ENCODE data around the gene ZCCHC17. TPM values are rescaled to one million over a fixed set of nuclear protein-coding genes. Genes with fewer than 3 reads are reported as not detected.

The ZCCHC17 gene
- total RNA-seq, 1 donor from 2014 or later, result 19.8 TPM

- Histone ChIP-seq H3K36me3 (ENCODE audit: control insufficient read depth in 3 of 3, insufficient read depth in 3 of 3, low read length in 3 of 3) (peaks cover 0 to 11% (median 8%) of the 10 kb centered on the region in 3 donors), H3K27ac (ENCODE audit: low read depth, low read length) (no peak overlapping the region), H3K27me3 (ENCODE audit: control insufficient read depth in 3 of 3, insufficient read depth in 3 of 3, low read length in 3 of 3) (no peaks in the 10 kb centered on the region), H3K4me3 (ENCODE audit: low read length in 3 of 3) (no peak overlapping the region), H3K9me3 (ENCODE audit: control insufficient read depth in 3 of 3, low read length in 3 of 3) (no peaks in the 10 kb centered on the region), H3K9ac (ENCODE audit: low read depth in 1 of 3, low read length in 3 of 3) (no peak overlapping the region), H3K4me1 (ENCODE audit: control insufficient read depth in 3 of 3, insufficient read depth in 3 of 3, low read length in 3 of 3) (no peaks in the 10 kb centered on the region)
Measured at GRCh38 chr1:31335007-31335406, 38.2 kb downstream of the ZCCHC17 start.

GRCh38 chr1:31336687-31337467 is 40.0 kb downstream of the ZCCHC17 start:
- H3K36me3 ChIP-seq (ENCODE audit: control insufficient read depth in 3 of 3, insufficient read depth in 3 of 3, low read length in 3 of 3), result peaks cover 0 to 16% (median 8%) of the 10 kb centered on the region in 3 donors

GRCh38 chr1:31344503-31344902 is 47.7 kb downstream of the ZCCHC17 start:
- Histone ChIP-seq H3K27ac (ENCODE audit: low read depth, low read length) (no peak overlapping the region), H3K9me3 (ENCODE audit: control insufficient read depth in 3 of 3, low read length in 3 of 3) (no peaks in the 10 kb centered on the region), H3K27me3 (ENCODE audit: control insufficient read depth in 3 of 3, insufficient read depth in 3 of 3, low read length in 3 of 3) (no peaks in the 10 kb centered on the region), H3K9ac (ENCODE audit: low read depth in 1 of 3, low read length in 3 of 3) (no peak overlapping the region), H3K36me3 (ENCODE audit: control insufficient read depth in 3 of 3, insufficient read depth in 3 of 3, low read length in 3 of 3) (peaks cover 2 to 24% (median 20%) of the 10 kb centered on the region in 3 donors), H3K4me3 (ENCODE audit: low read length in 3 of 3) (no peak overlapping the region), H3K4me1 (ENCODE audit: control insufficient read depth in 3 of 3, insufficient read depth in 3 of 3, low read length in 3 of 3) (peaks cover 0 to 5% (median 0%) of the 10 kb centered on the region in 3 donors)

More at GRCh38 chr1:31336687-31337467, 40.0 kb downstream of the ZCCHC17 start:
- no peaks in the 10 kb centered on the region for H3K4me1 ChIP-seq (ENCODE audit: control insufficient read depth in 3 of 3, insufficient read depth in 3 of 3, low read length in 3 of 3)
- no peaks in the 10 kb centered on the region for H3K27me3 ChIP-seq (ENCODE audit: control insufficient read depth in 3 of 3, insufficient read depth in 3 of 3, low read length in 3 of 3)
- H3K9me3 ChIP-seq (ENCODE audit: control insufficient read depth in 3 of 3, low read length in 3 of 3), result no peaks in the 10 kb centered on the region
- H3K27ac ChIP-seq (ENCODE audit: low read depth, low read length), result no peak overlapping the region
- H3K9ac ChIP-seq (ENCODE audit: low read depth in 1 of 3, low read length in 3 of 3), result no peak overlapping the region
- H3K4me3 ChIP-seq (ENCODE audit: low read length in 3 of 3), result no peak overlapping the region

- no peak overlapping the region for H3K27ac ChIP-seq (ENCODE audit: low read depth, low read length)
- peaks cover 0 to 5% (median 0%) of the 10 kb centered on the region in 3 donors for H3K4me1 ChIP-seq (ENCODE audit: control insufficient read depth in 3 of 3, insufficient read depth in 3 of 3, low read length in 3 of 3)
- H3K9ac ChIP-seq (ENCODE audit: low read depth in 1 of 3, low read length in 3 of 3), result no peak overlapping the region
- H3K27me3 ChIP-seq (ENCODE audit: control insufficient read depth in 3 of 3, insufficient read depth in 3 of 3, low read length in 3 of 3), result no peaks in the 10 kb centered on the region
- H3K4me3 ChIP-seq (ENCODE audit: low read length in 3 of 3), result no peak overlapping the region
- no peaks in the 10 kb centered on the region for H3K9me3 ChIP-seq (ENCODE audit: control insufficient read depth in 3 of 3, low read length in 3 of 3)
- peaks cover 2 to 26% (median 25%) of the 10 kb centered on the region in 3 donors for H3K36me3 ChIP-seq (ENCODE audit: control insufficient read depth in 3 of 3, insufficient read depth in 3 of 3, low read length in 3 of 3)
Measured at GRCh38 chr1:31345635-31346034, 48.8 kb downstream of the ZCCHC17 start.

GRCh38 chr1:31346785-31347184 is 50.0 kb downstream of the ZCCHC17 start:
- Histone ChIP-seq H3K9ac (ENCODE audit: low read depth in 1 of 3, low read length in 3 of 3) (no peak overlapping the region), H3K27me3 (ENCODE audit: control insufficient read depth in 3 of 3, insufficient read depth in 3 of 3, low read length in 3 of 3) (no peaks in the 10 kb centered on the region), H3K4me1 (ENCODE audit: control insufficient read depth in 3 of 3, insufficient read depth in 3 of 3, low read length in 3 of 3) (peaks cover 0 to 5% (median 0%) of the 10 kb centered on the region in 3 donors), H3K4me3 (ENCODE audit: low read length in 3 of 3) (no peak overlapping the region), H3K27ac (ENCODE audit: low read depth, low read length) (no peak overlapping the region), H3K36me3 (ENCODE audit: control insufficient read depth in 3 of 3, insufficient read depth in 3 of 3, low read length in 3 of 3) (peaks cover 5 to 30% (median 22%) of the 10 kb centered on the region in 3 donors), H3K9me3 (ENCODE audit: control insufficient read depth in 3 of 3, low read length in 3 of 3) (no peaks in the 10 kb centered on the region)

GRCh38 chr1:31348449-31348848 is 51.6 kb downstream of the ZCCHC17 start:
- H3K36me3 ChIP-seq (ENCODE audit: control insufficient read depth in 3 of 3, insufficient read depth in 3 of 3, low read length in 3 of 3), result peaks cover 5 to 34% (median 22%) of the 10 kb centered on the region in 3 donors

GRCh38 chr1:31354283-31354682 is 57.5 kb downstream of the ZCCHC17 start:
- H3K36me3 ChIP-seq (ENCODE audit: control insufficient read depth in 3 of 3, insufficient read depth in 3 of 3, low read length in 3 of 3), result peaks cover 3 to 26% (median 15%) of the 10 kb centered on the region in 3 donors
- no peak overlapping the region for H3K9ac ChIP-seq (ENCODE audit: low read depth in 1 of 3, low read length in 3 of 3)

More at GRCh38 chr1:31348449-31348848, 51.6 kb downstream of the ZCCHC17 start:
- H3K27me3 ChIP-seq (ENCODE audit: control insufficient read depth in 3 of 3, insufficient read depth in 3 of 3, low read length in 3 of 3), result no peaks in the 10 kb centered on the region
- H3K27ac ChIP-seq (ENCODE audit: low read depth, low read length), result no peak overlapping the region
- no peak overlapping the region for H3K9ac ChIP-seq (ENCODE audit: low read depth in 1 of 3, low read length in 3 of 3)
- H3K4me1 ChIP-seq (ENCODE audit: control insufficient read depth in 3 of 3, insufficient read depth in 3 of 3, low read length in 3 of 3), result peaks cover 0 to 5% (median 0%) of the 10 kb centered on the region in 3 donors
- H3K4me3 ChIP-seq (ENCODE audit: low read length in 3 of 3), result no peak overlapping the region
- no peaks in the 10 kb centered on the region for H3K9me3 ChIP-seq (ENCODE audit: control insufficient read depth in 3 of 3, low read length in 3 of 3)

GRCh38 chr1:31356427-31356826 is 59.6 kb downstream of the ZCCHC17 start:
- Histone ChIP-seq H3K9me3 (ENCODE audit: control insufficient read depth in 3 of 3, low read length in 3 of 3) (no peaks in the 10 kb centered on the region), H3K36me3 (ENCODE audit: control insufficient read depth in 3 of 3, insufficient read depth in 3 of 3, low read length in 3 of 3) (peaks cover 7 to 23% (median 13%) of the 10 kb centered on the region in 3 donors), H3K4me3 (ENCODE audit: low read length in 3 of 3) (no peak overlapping the region), H3K27me3 (ENCODE audit: control insufficient read depth in 3 of 3, insufficient read depth in 3 of 3, low read length in 3 of 3) (no peaks in the 10 kb centered on the region), H3K27ac (ENCODE audit: low read depth, low read length) (no peak overlapping the region), H3K9ac (ENCODE audit: low read depth in 1 of 3, low read length in 3 of 3) (no peak overlapping the region), H3K4me1 (ENCODE audit: control insufficient read depth in 3 of 3, insufficient read depth in 3 of 3, low read length in 3 of 3) (no peaks in the 10 kb centered on the region)

More at GRCh38 chr1:31354283-31354682, 57.5 kb downstream of the ZCCHC17 start:
- no peaks in the 10 kb centered on the region for H3K27me3 ChIP-seq (ENCODE audit: control insufficient read depth in 3 of 3, insufficient read depth in 3 of 3, low read length in 3 of 3)
- no peaks in the 10 kb centered on the region for H3K9me3 ChIP-seq (ENCODE audit: control insufficient read depth in 3 of 3, low read length in 3 of 3)
- H3K27ac ChIP-seq (ENCODE audit: low read depth, low read length), result no peak overlapping the region
- no peaks in the 10 kb centered on the region for H3K4me1 ChIP-seq (ENCODE audit: control insufficient read depth in 3 of 3, insufficient read depth in 3 of 3, low read length in 3 of 3)
- no peak overlapping the region for H3K4me3 ChIP-seq (ENCODE audit: low read length in 3 of 3)

- H3K9ac ChIP-seq (ENCODE audit: low read depth in 1 of 3, low read length in 3 of 3), result no peak overlapping the region
- H3K4me3 ChIP-seq (ENCODE audit: low read length in 3 of 3), result no peak overlapping the region
- no peaks in the 10 kb centered on the region for H3K9me3 ChIP-seq (ENCODE audit: control insufficient read depth in 3 of 3, low read length in 3 of 3)
- H3K27ac ChIP-seq (ENCODE audit: low read depth, low read length), result no peak overlapping the region
- H3K36me3 ChIP-seq (ENCODE audit: control insufficient read depth in 3 of 3, insufficient read depth in 3 of 3, low read length in 3 of 3), result peaks cover 30 to 38% (median 38%) of the 10 kb centered on the region in 3 donors
- peaks cover 18 to 24% (median 20%) of the 10 kb centered on the region in 3 donors for H3K4me1 ChIP-seq (ENCODE audit: control insufficient read depth in 3 of 3, insufficient read depth in 3 of 3, low read length in 3 of 3)
- H3K27me3 ChIP-seq (ENCODE audit: control insufficient read depth in 3 of 3, insufficient read depth in 3 of 3, low read length in 3 of 3), result no peaks in the 10 kb centered on the region
Measured at GRCh38 chr1:31361607-31362006, 64.8 kb downstream of the ZCCHC17 start.

- Histone ChIP-seq H3K27me3 (ENCODE audit: control insufficient read depth in 3 of 3, insufficient read depth in 3 of 3, low read length in 3 of 3) (no peaks in the 10 kb centered on the region), H3K4me1 (ENCODE audit: control insufficient read depth in 3 of 3, insufficient read depth in 3 of 3, low read length in 3 of 3) (peaks cover 20 to 29% (median 25%) of the 10 kb centered on the region in 3 donors), H3K9me3 (ENCODE audit: control insufficient read depth in 3 of 3, low read length in 3 of 3) (no peaks in the 10 kb centered on the region), H3K36me3 (ENCODE audit: control insufficient read depth in 3 of 3, insufficient read depth in 3 of 3, low read length in 3 of 3) (peaks cover 34 to 42% (median 42%) of the 10 kb centered on the region in 3 donors), H3K4me3 (ENCODE audit: low read length in 3 of 3) (no peak overlapping the region), H3K27ac (ENCODE audit: low read depth, low read length) (no peak overlapping the region), H3K9ac (ENCODE audit: low read depth in 1 of 3, low read length in 3 of 3) (no peak overlapping the region)
Measured at GRCh38 chr1:31362032-31362431, 65.2 kb downstream of the ZCCHC17 start.

Measured in skeletal muscle tissue (tissue), 4 donors.